Cardiac ventricle fibroblast (primary cell): ENCODE data around the gene OR4A16. TPM values are rescaled to one million over a fixed set of nuclear protein-coding genes. Genes with fewer than 3 reads are reported as not detected.

ENCODE experiments used
- total RNA-seq: library from RNA; depleted of rRNA; stranded (reverse); fragments of >200 nt; gene quantifications from 2 replicates; pipeline ENCODE4 v1.2.3, GENCODE V29; 2015

Gene OR4A16, protein sequence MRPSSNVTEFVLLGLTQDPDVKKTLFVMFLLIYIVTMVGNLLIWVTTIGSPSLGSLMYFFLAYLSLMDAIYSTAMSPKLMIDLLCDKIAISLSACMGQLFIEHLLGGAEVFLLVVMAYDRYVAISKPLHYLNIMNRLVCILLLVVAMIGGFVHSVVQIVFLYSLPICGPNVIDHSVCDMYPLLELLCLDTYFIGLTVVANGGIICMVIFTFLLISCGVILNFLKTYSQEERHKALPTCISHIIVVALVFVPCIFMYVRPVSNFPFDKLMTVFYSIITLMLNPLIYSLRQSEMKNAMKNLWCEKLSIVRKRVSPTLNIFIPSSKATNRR
- not detected in 2 replicates for total RNA-seq

DNA sequence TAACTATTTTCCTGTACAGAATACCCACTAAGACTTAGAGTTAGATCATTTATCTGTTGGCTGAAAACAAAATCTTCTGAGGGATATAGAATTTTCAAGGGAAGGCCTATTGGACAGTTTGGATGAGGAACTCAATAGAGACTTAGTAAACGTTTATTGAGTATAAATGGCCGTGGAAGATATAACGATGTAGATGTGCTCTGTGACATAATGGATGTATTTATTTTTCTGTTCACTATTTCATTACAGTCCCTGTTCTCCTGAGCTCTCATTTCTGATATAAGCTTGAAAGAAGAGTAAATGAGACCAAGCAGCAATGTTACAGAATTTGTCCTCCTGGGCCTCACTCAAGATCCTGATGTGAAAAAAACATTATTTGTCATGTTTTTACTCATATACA lies at the start of gene OR4A16:
Gene OR4A16 (plus strand): TSS at position 301 of the 400 bp plus-strand sequence. CDS start 0 bp downstream, at position 301.

DNA sequence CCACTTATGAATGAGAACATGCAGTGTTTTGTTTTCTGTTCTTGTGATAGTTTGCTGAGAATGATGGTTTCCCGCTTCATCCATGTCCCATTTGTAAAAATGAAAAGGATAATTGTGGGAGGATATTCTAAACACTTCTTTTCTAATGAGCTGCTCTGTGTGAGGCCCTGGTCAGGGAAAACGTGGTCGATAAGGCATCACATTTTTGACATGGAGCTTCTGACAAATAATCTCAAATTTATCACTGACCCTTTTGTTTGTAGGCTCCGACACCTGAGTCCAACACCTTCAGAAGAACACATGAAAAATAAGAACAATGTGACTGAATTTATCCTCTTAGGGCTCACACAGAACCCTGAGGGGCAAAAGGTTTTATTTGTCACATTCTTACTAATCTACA lies 24.7 kb downstream of the OR4A16 start, which contains the start of gene OR4A15:
Gene OR4A15 (plus strand): TSS at position 301 of the 400 bp plus-strand sequence. CDS start 0 bp downstream, at position 301.

Other genes starting within 250 kb of the OR4A16 start
- gene TRIM48, start 81.0 kb upstream of the OR4A16 start, total RNA-seq, result not detected in 2 replicates
- not detected in 2 replicates for gene OR4A15, start 24.8 kb downstream of the OR4A16 start, total RNA-seq
- gene OR4C15, start 211.3 kb downstream of the OR4A16 start, total RNA-seq, result not detected in 2 replicates
- gene OR4C16, start 228.9 kb downstream of the OR4A16 start, total RNA-seq, result not detected in 2 replicates